GM23338 (cell line): ENCODE results near the gene LTB4R. TPM values are rescaled to one million over a fixed set of nuclear protein-coding genes. Genes with fewer than 3 reads are reported as not detected.

Experiments used
- ATAC-seq: fragments of 200-7000 bp; cut with Tn5 transposase; 3 replicates; pipeline ENCODE4 v1.9.1; 2020
- DNase-seq: peaks from one replicate; pipeline ENCODE4 v3.0.0-alpha.2; 2015; ENCODE audit warnings: low spot score
- H2AFZ ChIP-seq: fragments of 200-600 bp; sonication (generic); 2 replicates; pipeline ENCODE4 v1.8.0; 2016; ENCODE audit warnings: antibody characterized with exemption, mild to moderate bottlenecking, moderate library complexity
- H3F3A ChIP-seq: fragments of 200-600 bp; sonication (generic); replicated peaks from 2 replicates; pipeline ENCODE4 v1.8.0; 2017; ENCODE audit warnings: antibody characterized with exemption, mixed run types, low read depth
- H3K27ac ChIP-seq: fragments of 200-600 bp; sonication (generic); 2 replicates; pipeline ENCODE4 v1.6.1; 2016; ENCODE audit warnings: low read depth
- H3K27me3 ChIP-seq: fragments of 200-600 bp; sonication (generic); 2 replicates; pipeline ENCODE4 v1.8.0; 2016; ENCODE audit warnings: mild to moderate bottlenecking, mixed run types, moderate library complexity; ENCODE audit not compliant: insufficient read depth
- H3K36me3 ChIP-seq: fragments of 200-600 bp; sonication (generic); 2 replicates; pipeline ENCODE4 v1.8.0; 2016; ENCODE audit warnings: mild to moderate bottlenecking; ENCODE audit not compliant: insufficient read depth
- H3K4me1 ChIP-seq: fragments of 200-600 bp; sonication (generic); 2 replicates; pipeline ENCODE4 v1.8.0; 2016; ENCODE audit warnings: mild to moderate bottlenecking, moderate library complexity; ENCODE audit not compliant: insufficient read depth
- H3K4me2 ChIP-seq: fragments of 200-600 bp; sonication (generic); 2 replicates; pipeline ENCODE4 v1.7.1; 2017; ENCODE audit warnings: mixed run types
- H3K4me3 ChIP-seq: fragments of 200-600 bp; sonication (generic); 2 replicates; pipeline ENCODE4 v1.6.1; 2016; ENCODE audit warnings: mixed run types
- H3K79me2 ChIP-seq: fragments of 200-600 bp; sonication (generic); replicated peaks from 2 replicates; pipeline ENCODE4 v1.8.0; 2017; ENCODE audit warnings: mild to moderate bottlenecking; ENCODE audit not compliant: insufficient read depth
- H3K9me2 ChIP-seq: fragments of 200-600 bp; sonication (generic); 2 replicates; pipeline ENCODE4 v1.8.0; 2017; ENCODE audit not compliant: insufficient read depth
- H4K20me1 ChIP-seq: fragments of 200-600 bp; sonication (generic); replicated peaks from 2 replicates; pipeline ENCODE4 v1.8.0; 2017; ENCODE audit warnings: mild to moderate bottlenecking; ENCODE audit not compliant: insufficient read depth
- H3K27ac Mint-ChIP-seq: 2 replicates; pipeline ENCODE4 v1.8.0; 2020; ENCODE audit warnings: inconsistent platforms, mild to moderate bottlenecking, moderate library complexity, mixed read lengths
- H3K27me3 Mint-ChIP-seq: 3 replicates; pipeline ENCODE4 v1.8.0; 2022; ENCODE audit warnings: low read depth, mild to moderate bottlenecking, moderate library complexity, mixed read lengths, inconsistent platforms; ENCODE audit not compliant: insufficient read depth, poor library complexity
- H3K36me3 Mint-ChIP-seq: 3 replicates; pipeline ENCODE4 v1.8.0; 2021; ENCODE audit warnings: low read depth, mild to moderate bottlenecking, inconsistent platforms, moderate library complexity, mixed read lengths
- H3K4me1 Mint-ChIP-seq: 3 replicates; pipeline ENCODE4 v1.8.0; 2020; ENCODE audit warnings: mild to moderate bottlenecking, inconsistent platforms, mixed read lengths
- H3K4me3 Mint-ChIP-seq: 3 replicates; pipeline ENCODE4 v1.8.0; 2021; ENCODE audit warnings: moderate library complexity, mild to moderate bottlenecking, inconsistent platforms, mixed read lengths
- H3K9me3 Mint-ChIP-seq: 3 replicates; pipeline ENCODE4 v1.8.0; 2020; ENCODE audit warnings: moderate library complexity, mild to moderate bottlenecking, inconsistent platforms, mixed read lengths
- EZH2phosphoT487 ChIP-seq: fragments of 200-600 bp; sonication (generic); IDR thresholded peaks from one replicate; pipeline ENCODE4 v1.8.1; 2018; ENCODE audit warnings: antibody characterized with exemption; ENCODE audit not compliant: unreplicated experiment
- NANOG ChIP-seq: IDR thresholded peaks from 2 replicates; pipeline ENCODE4 v1.6.1; 2016; ENCODE audit warnings: antibody characterized with exemption, borderline replicate concordance
- STAT1 ChIP-seq: IDR thresholded peaks from one replicate; pipeline ENCODE4 v1.6.1; 2016; ENCODE audit warnings: antibody characterized with exemption; ENCODE audit not compliant: unreplicated experiment
- ZNF114 ChIP-seq: fragments of 250-450 bp; sonication (Bioruptor Pico); IDR thresholded peaks from 2 replicates; pipeline ENCODE4 v1.5.0; 2020; ENCODE audit warnings: mild to moderate bottlenecking, moderate library complexity
- polyA plus RNA-seq: library from polyadenylated mRNA; unstranded; fragments of >200 nt; fragmentation: Nextera tagmentation; extraction: Ambion mirVana; gene quantifications from 2 replicates; pipeline ENCODE4 v1.2.1, GENCODE V29; 2016
- total RNA-seq: library from RNA; depleted of rRNA; stranded (reverse); fragments of >200 nt; shearing (Covaris generic); gene quantifications from 2 replicates; pipeline ENCODE4 v1.2.3, GENCODE V29; 2014
- TF ChIP-seq, protein P1 (sequence below): IDR thresholded peaks from 2 replicates; pipeline ENCODE4 v1.6.1; 2016; ENCODE audit warnings: antibody characterized with exemption
- TF ChIP-seq, protein P2 (sequence below): fragments of 250-450 bp; sonication (Bioruptor Pico); IDR thresholded peaks from 2 replicates; pipeline ENCODE4 v1.5.0; 2020; ENCODE audit warnings: mild to moderate bottlenecking, moderate library complexity

Gene LTB4R
- total and polyA plus RNA-seq, 2 experiments from 2014 or later, result 2.1 to 4.7 TPM

DNA sequence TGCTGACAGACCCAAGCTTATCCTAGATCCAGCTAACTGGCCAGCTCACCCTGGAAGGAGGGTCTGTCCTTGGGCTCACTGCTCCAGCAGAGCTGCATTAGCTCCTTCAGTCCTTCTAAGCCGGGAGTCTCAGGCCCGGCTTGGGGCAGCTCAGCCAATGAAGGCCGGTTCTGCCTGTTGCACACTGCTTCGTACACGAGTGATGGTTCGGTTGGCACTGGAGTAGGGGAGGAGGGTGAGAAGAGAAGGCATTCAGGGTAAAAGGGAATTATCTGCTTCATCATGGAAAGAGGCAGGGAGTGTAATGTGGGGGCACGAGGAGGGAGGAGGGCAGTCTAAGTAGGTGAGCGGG is 26.5 kb downstream of the LTB4R start:
- Mint-ChIP-seq H3K27ac (no peak overlapping the region), H3K4me3 (no peak overlapping the region), H3K36me3 (no peaks in the 10 kb centered on the region), H3K4me1 (peaks cover 17% of the 10 kb centered on the region), H3K9me3 (no peaks in the 10 kb centered on the region), H3K27me3 (peaks cover 89% of the 10 kb centered on the region)
- no peak overlapping the region for H3K4me3 ChIP-seq
- DNase-seq (no peak), ATAC-seq (no peak)
- no peak overlapping the region for H3K27ac ChIP-seq
- H2AFZ ChIP-seq, result no peak overlapping the region
- no peaks in the 10 kb centered on the region for H3K79me2 ChIP-seq
- peaks cover 25% of the 10 kb centered on the region; the same call in 1 of the 2 replicates for H3K4me1 ChIP-seq
- 0 out of 2 replicates have a peak, but pooled peaks cover 7% of the 10 kb centered on the region for H3F3A ChIP-seq
- TF ChIP-seq NANOG (no peak), ZNF114 (no peak), EZH2phosphoT487 (no peak), STAT1 (no peak)
- TF ChIP-seq, protein P1, sequence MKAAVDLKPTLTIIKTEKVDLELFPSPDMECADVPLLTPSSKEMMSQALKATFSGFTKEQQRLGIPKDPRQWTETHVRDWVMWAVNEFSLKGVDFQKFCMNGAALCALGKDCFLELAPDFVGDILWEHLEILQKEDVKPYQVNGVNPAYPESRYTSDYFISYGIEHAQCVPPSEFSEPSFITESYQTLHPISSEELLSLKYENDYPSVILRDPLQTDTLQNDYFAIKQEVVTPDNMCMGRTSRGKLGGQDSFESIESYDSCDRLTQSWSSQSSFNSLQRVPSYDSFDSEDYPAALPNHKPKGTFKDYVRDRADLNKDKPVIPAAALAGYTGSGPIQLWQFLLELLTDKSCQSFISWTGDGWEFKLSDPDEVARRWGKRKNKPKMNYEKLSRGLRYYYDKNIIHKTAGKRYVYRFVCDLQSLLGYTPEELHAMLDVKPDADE, result no peak
- TF ChIP-seq, protein P2, sequence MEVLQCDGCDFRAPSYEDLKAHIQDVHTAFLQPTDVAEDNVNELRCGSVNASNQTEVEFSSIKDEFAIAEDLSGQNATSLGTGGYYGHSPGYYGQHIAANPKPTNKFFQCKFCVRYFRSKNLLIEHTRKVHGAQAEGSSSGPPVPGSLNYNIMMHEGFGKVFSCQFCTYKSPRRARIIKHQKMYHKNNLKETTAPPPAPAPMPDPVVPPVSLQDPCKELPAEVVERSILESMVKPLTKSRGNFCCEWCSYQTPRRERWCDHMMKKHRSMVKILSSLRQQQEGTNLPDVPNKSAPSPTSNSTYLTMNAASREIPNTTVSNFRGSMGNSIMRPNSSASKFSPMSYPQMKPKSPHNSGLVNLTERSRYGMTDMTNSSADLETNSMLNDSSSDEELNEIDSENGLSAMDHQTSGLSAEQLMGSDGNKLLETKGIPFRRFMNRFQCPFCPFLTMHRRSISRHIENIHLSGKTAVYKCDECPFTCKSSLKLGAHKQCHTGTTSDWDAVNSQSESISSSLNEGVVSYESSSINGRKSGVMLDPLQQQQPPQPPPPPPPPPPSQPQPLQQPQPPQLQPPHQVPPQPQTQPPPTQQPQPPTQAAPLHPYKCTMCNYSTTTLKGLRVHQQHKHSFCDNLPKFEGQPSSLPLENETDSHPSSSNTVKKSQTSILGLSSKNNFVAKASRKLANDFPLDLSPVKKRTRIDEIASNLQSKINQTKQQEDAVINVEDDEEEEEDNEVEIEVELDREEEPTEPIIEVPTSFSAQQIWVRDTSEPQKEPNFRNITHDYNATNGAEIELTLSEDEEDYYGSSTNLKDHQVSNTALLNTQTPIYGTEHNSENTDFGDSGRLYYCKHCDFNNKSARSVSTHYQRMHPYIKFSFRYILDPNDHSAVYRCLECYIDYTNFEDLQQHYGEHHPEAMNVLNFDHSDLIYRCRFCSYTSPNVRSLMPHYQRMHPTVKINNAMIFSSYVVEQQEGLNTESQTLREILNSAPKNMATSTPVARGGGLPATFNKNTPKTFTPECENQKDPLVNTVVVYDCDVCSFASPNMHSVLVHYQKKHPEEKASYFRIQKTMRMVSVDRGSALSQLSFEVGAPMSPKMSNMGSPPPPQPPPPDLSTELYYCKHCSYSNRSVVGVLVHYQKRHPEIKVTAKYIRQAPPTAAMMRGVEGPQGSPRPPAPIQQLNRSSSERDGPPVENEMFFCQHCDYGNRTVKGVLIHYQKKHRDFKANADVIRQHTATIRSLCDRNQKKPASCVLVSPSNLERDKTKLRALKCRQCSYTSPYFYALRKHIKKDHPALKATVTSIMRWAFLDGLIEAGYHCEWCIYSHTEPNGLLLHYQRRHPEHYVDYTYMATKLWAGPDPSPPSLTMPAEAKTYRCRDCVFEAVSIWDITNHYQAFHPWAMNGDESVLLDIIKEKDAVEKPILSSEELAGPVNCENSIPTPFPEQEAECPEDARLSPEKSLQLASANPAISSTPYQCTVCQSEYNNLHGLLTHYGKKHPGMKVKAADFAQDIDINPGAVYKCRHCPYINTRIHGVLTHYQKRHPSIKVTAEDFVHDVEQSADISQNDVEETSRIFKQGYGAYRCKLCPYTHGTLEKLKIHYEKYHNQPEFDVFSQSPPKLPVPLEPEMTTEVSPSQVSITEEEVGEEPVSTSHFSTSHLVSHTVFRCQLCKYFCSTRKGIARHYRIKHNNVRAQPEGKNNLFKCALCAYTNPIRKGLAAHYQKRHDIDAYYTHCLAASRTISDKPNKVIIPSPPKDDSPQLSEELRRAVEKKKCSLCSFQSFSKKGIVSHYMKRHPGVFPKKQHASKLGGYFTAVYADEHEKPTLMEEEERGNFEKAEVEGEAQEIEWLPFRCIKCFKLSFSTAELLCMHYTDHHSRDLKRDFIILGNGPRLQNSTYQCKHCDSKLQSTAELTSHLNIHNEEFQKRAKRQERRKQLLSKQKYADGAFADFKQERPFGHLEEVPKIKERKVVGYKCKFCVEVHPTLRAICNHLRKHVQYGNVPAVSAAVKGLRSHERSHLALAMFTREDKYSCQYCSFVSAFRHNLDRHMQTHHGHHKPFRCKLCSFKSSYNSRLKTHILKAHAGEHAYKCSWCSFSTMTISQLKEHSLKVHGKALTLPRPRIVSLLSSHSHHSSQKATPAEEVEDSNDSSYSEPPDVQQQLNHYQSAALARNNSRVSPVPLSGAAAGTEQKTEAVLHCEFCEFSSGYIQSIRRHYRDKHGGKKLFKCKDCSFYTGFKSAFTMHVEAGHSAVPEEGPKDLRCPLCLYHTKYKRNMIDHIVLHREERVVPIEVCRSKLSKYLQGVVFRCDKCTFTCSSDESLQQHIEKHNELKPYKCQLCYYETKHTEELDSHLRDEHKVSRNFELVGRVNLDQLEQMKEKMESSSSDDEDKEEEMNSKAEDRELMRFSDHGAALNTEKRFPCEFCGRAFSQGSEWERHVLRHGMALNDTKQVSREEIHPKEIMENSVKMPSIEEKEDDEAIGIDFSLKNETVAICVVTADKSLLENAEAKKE (CRISPR knock-in tag), result no peak
- H3K36me3 ChIP-seq, result no peaks in the 10 kb centered on the region
- no peak overlapping the region for H3K4me2 ChIP-seq
- no peaks in the 10 kb centered on the region for H3K9me2 ChIP-seq
- H3K27me3 ChIP-seq, result peaks cover 100% of the 10 kb centered on the region
- H4K20me1 ChIP-seq, result peaks cover 4% of the 10 kb centered on the region; the same call in 1 of the 2 replicates
